GM12878 (cell line): Measurements from ENCODE around the gene PLA2G3. TPM values are rescaled to one million over a fixed set of nuclear protein-coding genes. Genes with fewer than 3 reads are reported as not detected.

Experiments
- ATAC-seq: fragments of 200-7000 bp; cut with Tn5 transposase; 3 replicates; pipeline ENCODE4 v1.9.1; 2020; ENCODE audit warnings: mild to moderate bottlenecking, moderate library complexity
- BruUV-seq: library from RNA; stranded (reverse); fragments of 400-500 nt; replicated peaks from 2 replicates; lab custom pipeline; 2021; lab: Mats Ljungman, UMichigan
- CTCF ChIA-PET: fragments of 300-600 bp; sonication (Branson Sonifier 250); formaldehyde crosslinking; extraction: SDS; loops from one replicate; lab custom pipeline; 2021; ENCODE audit warnings: inconsistent platforms; lab: Yijun Ruan, JAX
- POLR2A ChIA-PET: fragments of 350-600 bp; formaldehyde crosslinking; extraction: SDS; loops from one replicate; lab custom pipeline; 2021; ENCODE audit warnings: inconsistent platforms; lab: Charles Lee
- RAD21 ChIA-PET: fragments of 300-600 bp; sonication (Branson Sonifier 250); formaldehyde crosslinking; loops from one replicate; lab custom pipeline; 2023; ENCODE audit warnings: antibody characterized with exemption; ENCODE audit not compliant: unreplicated experiment; lab: Charles Lee
- SMC1A ChIA-PET: fragments of 300-600 bp; sonication (Branson Sonifier 250); formaldehyde crosslinking; loops from one replicate; lab custom pipeline; 2023; ENCODE audit not compliant: unreplicated experiment, uncharacterized antibody; lab: Charles Lee
- DNase-seq: peaks from one replicate; pipeline ENCODE4 v3.0.0-alpha.2; 2011; ENCODE audit warnings: low read depth, low spot score
- FAIRE-seq: peaks from 3 replicates; lab custom pipeline; 2011; peaks lifted over from hg19 to GRCh38; lab: Jason Lieb, UNC
- H2AFZ ChIP-seq: 2 replicates; pipeline ENCODE4 v1.6.0; 2011; ENCODE audit warnings: low read depth, low read length, control low read depth; ENCODE audit not compliant: control insufficient read depth
- H3K27ac ChIP-seq: 2 replicates; pipeline ENCODE4 v1.5.1; 2011; ENCODE audit warnings: control low read depth; ENCODE audit not compliant: control insufficient read depth, insufficient read depth
- H3K27me3 ChIP-seq, 2 experiments: replicated peaks in 1 of 2; 2 replicates each; pipeline versions ENCODE4 v1.6.0 to v1.6.1; 2011; ENCODE audit warnings: low read length in 1 of 2; ENCODE audit not compliant: control insufficient read depth in 2 of 2, insufficient read depth in 2 of 2
- H3K36me3 ChIP-seq, 2 experiments: 2 replicates each; pipeline ENCODE4 v1.5.1; 2011; ENCODE audit warnings: low read length in 1 of 2; ENCODE audit not compliant: control insufficient read depth in 2 of 2, insufficient read depth in 2 of 2
- H3K4me1 ChIP-seq: 2 replicates; pipeline ENCODE4 v1.6.1; 2011; ENCODE audit warnings: mild to moderate bottlenecking, low read length, moderate library complexity, mixed read lengths; ENCODE audit not compliant: control insufficient read depth, insufficient read depth
- H3K4me2 ChIP-seq: 2 replicates; pipeline ENCODE4 v1.6.0; 2011; ENCODE audit warnings: control low read depth; ENCODE audit not compliant: control insufficient read depth, insufficient read depth
- H3K4me3 ChIP-seq: fragments of 200-600 bp; sonication (generic); 2 replicates; pipeline ENCODE4 v1.5.1; 2016
- H3K79me2 ChIP-seq: 2 replicates; pipeline ENCODE4 v1.6.0; 2011; ENCODE audit warnings: low read length; ENCODE audit not compliant: control insufficient read depth, insufficient read depth
- H3K9ac ChIP-seq: 2 replicates; pipeline ENCODE4 v1.8.0; 2011; ENCODE audit warnings: low read length, control low read depth, mixed read lengths; ENCODE audit not compliant: control insufficient read depth, insufficient read depth
- H3K9me3 ChIP-seq: replicated peaks from 3 replicates; pipeline ENCODE4 v1.5.1; 2011; ENCODE audit warnings: mild to moderate bottlenecking, low read length; ENCODE audit not compliant: control insufficient read depth, insufficient read depth
- H4K20me1 ChIP-seq: 2 replicates; pipeline ENCODE4 v1.6.0; 2011; ENCODE audit not compliant: control insufficient read depth, insufficient read depth
- EED ChIP-seq: sonication (generic); IDR thresholded peaks from 2 replicates; pipeline ENCODE4 v1.6.1; 2016; ENCODE audit warnings: antibody characterized with exemption, low read depth
- FOXM1 ChIP-seq: IDR thresholded peaks from 2 replicates; pipeline ENCODE4 v1.6.1; 2012; ENCODE audit warnings: low read depth, mild to moderate bottlenecking, inconsistent platforms, low read length, moderate library complexity
- KLF5 ChIP-seq: fragments of 450-650 bp; IDR thresholded peaks from 2 replicates; pipeline ENCODE4 v1.6.1; 2014; ENCODE audit warnings: mild to moderate bottlenecking; ENCODE audit not compliant: partially characterized antibody
- MEF2B ChIP-seq: fragments of 450-650 bp; IDR thresholded peaks from 2 replicates; pipeline ENCODE4 v1.6.1; 2018; ENCODE audit warnings: mild to moderate bottlenecking, moderate library complexity; ENCODE audit not compliant: partially characterized antibody, poor library complexity, severe bottlenecking
- NBN ChIP-seq: fragments of 450-650 bp; IDR thresholded peaks from 2 replicates; pipeline ENCODE4 v1.6.1; 2016
- NFIC ChIP-seq: IDR thresholded peaks from 2 replicates; pipeline ENCODE4 v1.6.1; 2012; ENCODE audit warnings: low read depth, mild to moderate bottlenecking, inconsistent platforms, low read length, moderate library complexity
- NR2C2 ChIP-seq: IDR thresholded peaks from 2 replicates; pipeline ENCODE4 v1.6.1; 2011; ENCODE audit warnings: borderline replicate concordance, low read depth; ENCODE audit not compliant: control insufficient read depth, insufficient read length
- RELA ChIP-seq: fragments of 450-650 bp; IDR thresholded peaks from 2 replicates; pipeline ENCODE4 v1.8.0; 2014; ENCODE audit warnings: borderline replicate concordance; ENCODE audit not compliant: partially characterized antibody
- SMAD1 ChIP-seq: fragments of 450-650 bp; IDR thresholded peaks from 2 replicates; pipeline ENCODE4 v1.6.1; 2018; ENCODE audit warnings: mild to moderate bottlenecking, low read depth; ENCODE audit not compliant: partially characterized antibody
- SMARCA5 ChIP-seq: fragments of 450-650 bp; IDR thresholded peaks from 2 replicates; pipeline ENCODE4 v1.6.1; 2017; ENCODE audit warnings: mild to moderate bottlenecking
- SUZ12 ChIP-seq: fragments of 200-600 bp; sonication (generic); IDR thresholded peaks from one replicate; pipeline ENCODE4 v1.6.1; 2018; ENCODE audit warnings: antibody characterized with exemption, mild to moderate bottlenecking; ENCODE audit not compliant: unreplicated experiment
- TCF3 ChIP-seq: IDR thresholded peaks from 2 replicates; pipeline ENCODE4 v1.6.1; 2012; ENCODE audit warnings: low read depth, mild to moderate bottlenecking, low read length, borderline replicate concordance; ENCODE audit not compliant: insufficient read depth
- ZNF217 ChIP-seq: fragments of 450-650 bp; IDR thresholded peaks from 2 replicates; pipeline ENCODE4 v1.6.1; 2017; ENCODE audit warnings: antibody characterized with exemption, mild to moderate bottlenecking
- ZZZ3 ChIP-seq: IDR thresholded peaks from 2 replicates; pipeline ENCODE4 v1.6.1; 2011; ENCODE audit warnings: low read depth; ENCODE audit not compliant: control insufficient read depth, insufficient read length
- WGBS: methylation state at CpG from one replicate; pipeline ENCODE4 v1.1.6; 2016; ENCODE audit warnings: low lambda C conversion rate; ENCODE audit not compliant: insufficient replicate concordance, insufficient coverage; ENCODE audit errors: missing lambda C conversion rate; 5-methylcytosine and 5-hydroxymethylcytosine counted together
- in situ Hi-C: fragments of 300-500 bp; cut with MboI; formaldehyde crosslinking; loops from 9 replicates; pipeline ENCODE4 v1.14.3; 2018; ENCODE audit warnings: mixed read lengths
- intact Hi-C: fragments of 100-400 bp; cut with micrococcal nuclease; formaldehyde crosslinking; loops from one replicate; pipeline ENCODE4 v1.14.2; 2022; ENCODE audit not compliant: unreplicated experiment
- polyA plus RNA-seq, 11 experiments: library from polyadenylated mRNA; depleted of rRNA in 4 of 11; unstranded in 6 of 11; stranded (reverse) in 5 of 11; fragments of >200 nt; fragmentation: Nextera tagmentation in 4 of 11; fragmentation: Illumina TruSeq in 1 of 11; extraction: Ambion mirVana in 4 of 11; extraction: Trizol in 1 of 11; gene quantifications; 1 replicate in 1 of 11; 2 replicates in 10 of 11; pipeline versions ENCODE4 v1.2.1 to v1.2.3, GENCODE V29; 2011 to 2016; ENCODE audit warnings: inconsistent platforms in 2 of 11, missing spikeins in 2 of 11, low read depth in 1 of 11
- total RNA-seq, 4 experiments: library from RNA; depleted of rRNA in 3 of 4; stranded (reverse); fragments of >200 nt in 3 of 4; fragmentation: Illumina TruSeq in 1 of 4; extraction: Trizol in 1 of 4; gene quantifications; 2 replicates each; pipeline versions ENCODE4 v1.2.1 to v1.2.3, GENCODE V29; 2013 to 2021
- TF ChIP-seq, protein P1 (sequence below): fragments of 450-650 bp; IDR thresholded peaks from 2 replicates; pipeline ENCODE4 v1.6.1; 2016; ENCODE audit warnings: mild to moderate bottlenecking
- TF ChIP-seq, protein P2 (sequence below): fragments of 150-350 bp; IDR thresholded peaks from 2 replicates; pipeline ENCODE4 v1.6.1; 2016; ENCODE audit warnings: low read depth, low read length
- TF ChIP-seq, protein P3 (sequence below): IDR thresholded peaks from 2 replicates; pipeline ENCODE4 v1.6.1; 2011; ENCODE audit warnings: low read depth, mild to moderate bottlenecking, low read length, moderate library complexity, borderline replicate concordance; ENCODE audit errors: extremely low read depth
- TF ChIP-seq, protein P4 (sequence below): IDR thresholded peaks from 2 replicates; pipeline ENCODE4 v1.6.1; 2012; ENCODE audit warnings: low read depth, low read length, improper control_type of control experiment

The PLA2G3 gene
- total and polyA plus RNA-seq, 10 of the 15 experiments (the other 5 are each of a cell fraction or from before 2014, with no cell fraction given): 0.04 TPM; not detected in 9

DNA sequence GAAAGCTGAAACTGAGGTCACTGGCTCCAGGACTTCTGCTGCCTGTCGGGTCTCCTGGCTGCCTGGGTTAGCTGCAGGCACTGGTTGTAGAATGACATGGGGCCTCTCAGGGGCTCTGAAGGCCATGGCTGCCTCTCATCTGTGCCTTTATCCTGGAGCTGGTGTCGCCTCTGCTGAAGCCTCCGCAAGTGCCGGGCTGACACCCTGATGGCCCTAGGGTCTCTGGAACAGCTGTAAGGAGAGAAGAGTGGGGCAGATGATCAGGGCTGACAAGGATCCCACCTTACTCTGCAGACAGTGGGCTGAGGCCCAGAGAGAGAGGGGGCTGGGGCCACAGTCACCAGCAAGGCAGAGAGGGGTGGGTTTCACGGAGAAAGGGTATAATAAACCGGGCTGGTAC is 4.6 kb downstream of the PLA2G3 start:
- H3K36me3 ChIP-seq: no peaks in the 10 kb centered on the region
- no peak overlapping the region for H3K9ac ChIP-seq
- 42% methylated on average over 6 of the region's 6 CpGs for WGBS
- H3K4me3 ChIP-seq: no peak overlapping the region
- no peaks in the 10 kb centered on the region for H4K20me1 ChIP-seq
- FAIRE-seq: no peak
- ChIA-PET SMC1A (no interaction called here), POLR2A (no interaction called here), RAD21 (no interaction called here), CTCF (no interaction called here)
- H3K79me2 ChIP-seq: no peaks in the 10 kb centered on the region
- no peaks in the 10 kb centered on the region for H3K9me3 ChIP-seq
- no TSS peak for BruUV-seq
- intact Hi-C loops: no loop called here
- in situ Hi-C loops: no loop called here
- H2AFZ ChIP-seq: no peak overlapping the region
- no peaks in the 10 kb centered on the region for H3K4me1 ChIP-seq
- DNase-seq: no peak
- no peak for ATAC-seq
- no peaks in the 10 kb centered on the region for H3K27me3 ChIP-seq
- H3K27ac ChIP-seq: no peak overlapping the region
- no peak overlapping the region for H3K4me2 ChIP-seq
- no peak for TF ChIP-seq SMAD1
- TF ChIP-seq, protein P1, sequence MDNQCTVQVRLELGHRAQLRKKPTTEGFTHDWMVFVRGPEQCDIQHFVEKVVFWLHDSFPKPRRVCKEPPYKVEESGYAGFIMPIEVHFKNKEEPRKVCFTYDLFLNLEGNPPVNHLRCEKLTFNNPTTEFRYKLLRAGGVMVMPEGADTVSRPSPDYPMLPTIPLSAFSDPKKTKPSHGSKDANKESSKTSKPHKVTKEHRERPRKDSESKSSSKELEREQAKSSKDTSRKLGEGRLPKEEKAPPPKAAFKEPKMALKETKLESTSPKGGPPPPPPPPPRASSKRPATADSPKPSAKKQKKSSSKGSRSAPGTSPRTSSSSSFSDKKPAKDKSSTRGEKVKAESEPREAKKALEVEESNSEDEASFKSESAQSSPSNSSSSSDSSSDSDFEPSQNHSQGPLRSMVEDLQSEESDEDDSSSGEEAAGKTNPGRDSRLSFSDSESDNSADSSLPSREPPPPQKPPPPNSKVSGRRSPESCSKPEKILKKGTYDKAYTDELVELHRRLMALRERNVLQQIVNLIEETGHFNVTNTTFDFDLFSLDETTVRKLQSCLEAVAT: no peak
- TF ChIP-seq ZNF217: no peak
- TF ChIP-seq, protein P2, sequence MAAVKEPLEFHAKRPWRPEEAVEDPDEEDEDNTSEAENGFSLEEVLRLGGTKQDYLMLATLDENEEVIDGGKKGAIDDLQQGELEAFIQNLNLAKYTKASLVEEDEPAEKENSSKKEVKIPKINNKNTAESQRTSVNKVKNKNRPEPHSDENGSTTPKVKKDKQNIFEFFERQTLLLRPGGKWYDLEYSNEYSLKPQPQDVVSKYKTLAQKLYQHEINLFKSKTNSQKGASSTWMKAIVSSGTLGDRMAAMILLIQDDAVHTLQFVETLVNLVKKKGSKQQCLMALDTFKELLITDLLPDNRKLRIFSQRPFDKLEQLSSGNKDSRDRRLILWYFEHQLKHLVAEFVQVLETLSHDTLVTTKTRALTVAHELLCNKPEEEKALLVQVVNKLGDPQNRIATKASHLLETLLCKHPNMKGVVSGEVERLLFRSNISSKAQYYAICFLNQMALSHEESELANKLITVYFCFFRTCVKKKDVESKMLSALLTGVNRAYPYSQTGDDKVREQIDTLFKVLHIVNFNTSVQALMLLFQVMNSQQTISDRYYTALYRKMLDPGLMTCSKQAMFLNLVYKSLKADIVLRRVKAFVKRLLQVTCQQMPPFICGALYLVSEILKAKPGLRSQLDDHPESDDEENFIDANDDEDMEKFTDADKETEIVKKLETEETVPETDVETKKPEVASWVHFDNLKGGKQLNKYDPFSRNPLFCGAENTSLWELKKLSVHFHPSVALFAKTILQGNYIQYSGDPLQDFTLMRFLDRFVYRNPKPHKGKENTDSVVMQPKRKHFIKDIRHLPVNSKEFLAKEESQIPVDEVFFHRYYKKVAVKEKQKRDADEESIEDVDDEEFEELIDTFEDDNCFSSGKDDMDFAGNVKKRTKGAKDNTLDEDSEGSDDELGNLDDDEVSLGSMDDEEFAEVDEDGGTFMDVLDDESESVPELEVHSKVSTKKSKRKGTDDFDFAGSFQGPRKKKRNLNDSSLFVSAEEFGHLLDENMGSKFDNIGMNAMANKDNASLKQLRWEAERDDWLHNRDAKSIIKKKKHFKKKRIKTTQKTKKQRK: no peak
- TF ChIP-seq FOXM1: no peak
- TF ChIP-seq, protein P3, sequence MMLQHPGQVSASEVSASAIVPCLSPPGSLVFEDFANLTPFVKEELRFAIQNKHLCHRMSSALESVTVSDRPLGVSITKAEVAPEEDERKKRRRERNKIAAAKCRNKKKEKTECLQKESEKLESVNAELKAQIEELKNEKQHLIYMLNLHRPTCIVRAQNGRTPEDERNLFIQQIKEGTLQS: no peak
- no peak for TF ChIP-seq SUZ12
- no peak for TF ChIP-seq TCF3
- TF ChIP-seq EED: no peak
- TF ChIP-seq MEF2B: no peak
- no peak for TF ChIP-seq NFIC
- TF ChIP-seq, protein P4, sequence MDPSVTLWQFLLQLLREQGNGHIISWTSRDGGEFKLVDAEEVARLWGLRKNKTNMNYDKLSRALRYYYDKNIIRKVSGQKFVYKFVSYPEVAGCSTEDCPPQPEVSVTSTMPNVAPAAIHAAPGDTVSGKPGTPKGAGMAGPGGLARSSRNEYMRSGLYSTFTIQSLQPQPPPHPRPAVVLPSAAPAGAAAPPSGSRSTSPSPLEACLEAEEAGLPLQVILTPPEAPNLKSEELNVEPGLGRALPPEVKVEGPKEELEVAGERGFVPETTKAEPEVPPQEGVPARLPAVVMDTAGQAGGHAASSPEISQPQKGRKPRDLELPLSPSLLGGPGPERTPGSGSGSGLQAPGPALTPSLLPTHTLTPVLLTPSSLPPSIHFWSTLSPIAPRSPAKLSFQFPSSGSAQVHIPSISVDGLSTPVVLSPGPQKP: no peak
- TF ChIP-seq ZZZ3: no peak
- no peak for TF ChIP-seq RELA
- TF ChIP-seq NBN: no peak
- no peak for TF ChIP-seq KLF5
- no peak for TF ChIP-seq SMARCA5
- no peak for TF ChIP-seq NR2C2
